ENCODE measurements around the gene PGBD2. TPM values are rescaled to one million over a fixed set of nuclear protein-coding genes. Genes with fewer than 3 reads are reported as not detected.

Gene PGBD2
- total and polyA plus RNA-seq, 9 of the 15 experiments (the other 6 are each of a cell fraction or from before 2014, with no cell fraction given) = 11.9 to 21.8 (median 14.7) TPM

DNA sequence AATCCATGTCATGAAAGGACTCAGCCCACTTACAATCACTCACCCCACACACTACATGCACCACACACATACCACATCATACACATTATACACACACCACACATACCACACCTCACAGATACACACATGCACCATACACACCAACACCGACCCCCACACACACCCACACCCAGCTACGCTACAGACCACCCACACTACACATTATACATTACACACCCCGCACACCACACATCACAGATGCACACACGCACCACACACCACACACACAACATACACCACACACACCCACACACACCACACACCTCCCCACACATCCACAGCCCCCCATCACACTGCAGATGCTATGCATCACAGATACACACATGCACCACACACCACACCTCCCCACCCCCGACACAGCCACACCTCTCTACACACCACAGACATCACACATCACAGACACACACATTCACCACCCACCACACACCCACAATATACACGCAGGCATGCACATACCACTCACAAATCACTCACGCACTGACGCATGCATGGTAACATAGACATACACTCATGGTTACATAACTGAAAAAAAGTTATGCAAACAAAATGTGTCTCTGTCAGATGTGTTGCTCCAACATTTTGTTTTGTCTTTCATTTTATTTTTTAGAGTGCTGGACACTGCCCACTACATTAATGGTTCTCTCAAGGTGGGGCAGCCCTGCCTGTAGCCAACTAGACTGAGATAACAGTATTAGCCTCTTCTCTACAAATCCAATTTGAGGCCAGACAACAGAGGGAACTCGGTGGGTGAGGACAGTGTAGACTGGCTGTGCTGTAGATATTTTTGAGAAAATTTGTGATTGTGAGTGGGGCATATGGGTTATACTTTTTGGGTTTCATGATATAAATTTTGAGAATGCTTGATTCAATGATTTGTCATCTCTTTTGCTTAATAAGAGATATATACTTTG is 15.2 kb upstream of the PGBD2 start (continued):
- TF ChIP-seq ZNF766 (CRISPR knock-in tag; conservative IDR thresholded peaks at IDR 0.05) = no peak
- TF ChIP-seq ZNF778 (CRISPR knock-in tag; IDR thresholded peaks at IDR 0.05) = no peak
- TF ChIP-seq SMAD2 (IDR thresholded peaks at IDR 0.05; ENCODE audit: low read depth, low read length) = no peak
- TF ChIP-seq ARID2 (IDR thresholded peaks at IDR 0.05) = 0 out of 2 replicates have a peak, but pooled peaks have one; percentile 63
- TF ChIP-seq, protein P1, sequence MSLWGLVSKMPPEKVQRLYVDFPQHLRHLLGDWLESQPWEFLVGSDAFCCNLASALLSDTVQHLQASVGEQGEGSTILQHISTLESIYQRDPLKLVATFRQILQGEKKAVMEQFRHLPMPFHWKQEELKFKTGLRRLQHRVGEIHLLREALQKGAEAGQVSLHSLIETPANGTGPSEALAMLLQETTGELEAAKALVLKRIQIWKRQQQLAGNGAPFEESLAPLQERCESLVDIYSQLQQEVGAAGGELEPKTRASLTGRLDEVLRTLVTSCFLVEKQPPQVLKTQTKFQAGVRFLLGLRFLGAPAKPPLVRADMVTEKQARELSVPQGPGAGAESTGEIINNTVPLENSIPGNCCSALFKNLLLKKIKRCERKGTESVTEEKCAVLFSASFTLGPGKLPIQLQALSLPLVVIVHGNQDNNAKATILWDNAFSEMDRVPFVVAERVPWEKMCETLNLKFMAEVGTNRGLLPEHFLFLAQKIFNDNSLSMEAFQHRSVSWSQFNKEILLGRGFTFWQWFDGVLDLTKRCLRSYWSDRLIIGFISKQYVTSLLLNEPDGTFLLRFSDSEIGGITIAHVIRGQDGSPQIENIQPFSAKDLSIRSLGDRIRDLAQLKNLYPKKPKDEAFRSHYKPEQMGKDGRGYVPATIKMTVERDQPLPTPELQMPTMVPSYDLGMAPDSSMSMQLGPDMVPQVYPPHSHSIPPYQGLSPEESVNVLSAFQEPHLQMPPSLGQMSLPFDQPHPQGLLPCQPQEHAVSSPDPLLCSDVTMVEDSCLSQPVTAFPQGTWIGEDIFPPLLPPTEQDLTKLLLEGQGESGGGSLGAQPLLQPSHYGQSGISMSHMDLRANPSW (CRISPR knock-in tag; IDR thresholded peaks at IDR 0.05) = no peak
- TF ChIP-seq EGR1 (conservative IDR thresholded peaks at IDR 0.05) = peak; percentile 82
- TF ChIP-seq, protein P2, sequence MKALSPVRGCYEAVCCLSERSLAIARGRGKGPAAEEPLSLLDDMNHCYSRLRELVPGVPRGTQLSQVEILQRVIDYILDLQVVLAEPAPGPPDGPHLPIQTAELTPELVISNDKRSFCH (CRISPR knock-in tag; IDR thresholded peaks at IDR 0.05) = no peak
- TF ChIP-seq, protein P2 (tag; IDR thresholded peaks at IDR 0.05) = no peak; the same call in 1 of the 2 replicates
- TF ChIP-seq HDAC6 (IDR thresholded peaks at IDR 0.05; ENCODE audit: low read depth, low read length) = no peak
- TF ChIP-seq ZFPM2 (CRISPR knock-in tag; IDR thresholded peaks at IDR 0.05) = no peak
- TF ChIP-seq, protein P3, sequence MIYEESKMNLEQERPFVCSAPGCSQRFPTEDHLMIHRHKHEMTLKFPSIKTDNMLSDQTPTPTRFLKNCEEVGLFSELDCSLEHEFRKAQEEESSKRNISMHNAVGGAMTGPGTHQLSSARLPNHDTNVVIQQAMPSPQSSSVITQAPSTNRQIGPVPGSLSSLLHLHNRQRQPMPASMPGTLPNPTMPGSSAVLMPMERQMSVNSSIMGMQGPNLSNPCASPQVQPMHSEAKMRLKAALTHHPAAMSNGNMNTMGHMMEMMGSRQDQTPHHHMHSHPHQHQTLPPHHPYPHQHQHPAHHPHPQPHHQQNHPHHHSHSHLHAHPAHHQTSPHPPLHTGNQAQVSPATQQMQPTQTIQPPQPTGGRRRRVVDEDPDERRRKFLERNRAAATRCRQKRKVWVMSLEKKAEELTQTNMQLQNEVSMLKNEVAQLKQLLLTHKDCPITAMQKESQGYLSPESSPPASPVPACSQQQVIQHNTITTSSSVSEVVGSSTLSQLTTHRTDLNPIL (CRISPR knock-in tag; IDR thresholded peaks at IDR 0.05) = no peak
- TF ChIP-seq, protein P4, sequence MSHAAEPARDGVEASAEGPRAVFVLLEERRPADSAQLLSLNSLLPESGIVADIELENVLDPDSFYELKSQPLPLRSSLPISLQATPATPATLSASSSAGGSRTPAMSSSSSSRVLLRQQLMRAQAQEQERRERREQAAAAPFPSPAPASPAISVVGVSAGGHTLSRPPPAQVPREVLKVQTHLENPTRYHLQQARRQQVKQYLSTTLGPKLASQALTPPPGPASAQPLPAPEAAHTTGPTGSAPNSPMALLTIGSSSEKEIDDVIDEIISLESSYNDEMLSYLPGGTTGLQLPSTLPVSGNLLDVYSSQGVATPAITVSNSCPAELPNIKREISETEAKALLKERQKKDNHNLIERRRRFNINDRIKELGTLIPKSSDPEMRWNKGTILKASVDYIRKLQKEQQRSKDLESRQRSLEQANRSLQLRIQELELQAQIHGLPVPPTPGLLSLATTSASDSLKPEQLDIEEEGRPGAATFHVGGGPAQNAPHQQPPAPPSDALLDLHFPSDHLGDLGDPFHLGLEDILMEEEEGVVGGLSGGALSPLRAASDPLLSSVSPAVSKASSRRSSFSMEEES (CRISPR knock-in tag; IDR thresholded peaks at IDR 0.05) = no peak
- TF ChIP-seq, protein P5, sequence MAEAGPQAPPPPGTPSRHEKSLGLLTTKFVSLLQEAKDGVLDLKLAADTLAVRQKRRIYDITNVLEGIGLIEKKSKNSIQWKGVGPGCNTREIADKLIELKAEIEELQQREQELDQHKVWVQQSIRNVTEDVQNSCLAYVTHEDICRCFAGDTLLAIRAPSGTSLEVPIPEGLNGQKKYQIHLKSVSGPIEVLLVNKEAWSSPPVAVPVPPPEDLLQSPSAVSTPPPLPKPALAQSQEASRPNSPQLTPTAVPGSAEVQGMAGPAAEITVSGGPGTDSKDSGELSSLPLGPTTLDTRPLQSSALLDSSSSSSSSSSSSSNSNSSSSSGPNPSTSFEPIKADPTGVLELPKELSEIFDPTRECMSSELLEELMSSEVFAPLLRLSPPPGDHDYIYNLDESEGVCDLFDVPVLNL (CRISPR knock-in tag; IDR thresholded peaks at IDR 0.05; ENCODE audit: low read depth) = 0 out of 2 replicates have a peak, but pooled peaks have one; percentile 23
- TF ChIP-seq FOXJ3 (CRISPR knock-in tag; IDR thresholded peaks at IDR 0.05) = no peak
- TF ChIP-seq MCM7 (IDR thresholded peaks at IDR 0.05) = no peak
- peak in 1 of 2 experiments; percentile 37; a peak in 1 of 4 replicates for TF ChIP-seq KDM1A (IDR thresholded peaks at IDR 0.05)
- no peak for TF ChIP-seq MTA1 (IDR thresholded peaks at IDR 0.05; ENCODE audit: borderline replicate concordance)
- TF ChIP-seq ETV1 (tag; conservative IDR thresholded peaks at IDR 0.05; ENCODE audit: low read depth) = no peak
- peak; percentile 33; the same call in 1 of the 2 replicates for TF ChIP-seq BCOR (IDR thresholded peaks at IDR 0.05)
- TF ChIP-seq MYBL2 (IDR thresholded peaks at IDR 0.05; ENCODE audit: low read depth) = peak; percentile 53; the same call in 1 of the 2 replicates
- no peak for TF ChIP-seq MYBL2 (CRISPR knock-in tag; IDR thresholded peaks at IDR 0.05; ENCODE audit: borderline replicate concordance)
- TF ChIP-seq MCM5 (IDR thresholded peaks at IDR 0.05; ENCODE audit: low read depth) = no peak
